Neural progenitor cell (in vitro differentiated cells): Measurements from ENCODE around the gene HLA-F. TPM values are rescaled to one million over a fixed set of nuclear protein-coding genes. Genes with fewer than 3 reads are reported as not detected.

Experiments used
- DNase-seq: peaks from one replicate; pipeline ENCODE4 v3.0.0-alpha.2; 2016; ENCODE audit warnings: low spot score
- H2AFZ ChIP-seq: fragments of 200-600 bp; sonication (generic); replicated peaks from 2 replicates; pipeline ENCODE4 v1.6.1; 2016; ENCODE audit warnings: antibody characterized with exemption
- H3F3A ChIP-seq: fragments of 200-600 bp; sonication (generic); 2 replicates; pipeline ENCODE4 v1.6.1; 2016; ENCODE audit warnings: antibody characterized with exemption, low read depth
- H3K27ac ChIP-seq: fragments of 200-600 bp; sonication (generic); 2 replicates; pipeline ENCODE4 v1.5.1; 2016; ENCODE audit warnings: mild to moderate bottlenecking
- H3K27me3 ChIP-seq: fragments of 200-600 bp; sonication (generic); 2 replicates; pipeline ENCODE4 v1.6.1; 2016; ENCODE audit warnings: mild to moderate bottlenecking, moderate library complexity
- H3K36me3 ChIP-seq: fragments of 200-600 bp; sonication (generic); 2 replicates; pipeline ENCODE4 v1.5.1; 2016
- H3K4me1 ChIP-seq: fragments of 200-600 bp; sonication (generic); 2 replicates; pipeline ENCODE4 v1.6.1; 2016; ENCODE audit warnings: mixed run types
- H3K4me2 ChIP-seq: fragments of 200-600 bp; sonication (generic); 2 replicates; pipeline ENCODE4 v1.6.1; 2016
- H3K4me3 ChIP-seq: fragments of 200-600 bp; sonication (generic); 2 replicates; pipeline ENCODE4 v1.5.1; 2016
- H3K79me2 ChIP-seq: fragments of 200-600 bp; sonication (generic); 2 replicates; pipeline ENCODE4 v1.6.1; 2016; ENCODE audit warnings: low read depth
- H3K9ac ChIP-seq: fragments of 200-600 bp; sonication (generic); 2 replicates; pipeline ENCODE4 v1.6.1; 2016
- H3K9me3 ChIP-seq: fragments of 200-600 bp; sonication (generic); 2 replicates; pipeline ENCODE4 v1.5.1; 2016; ENCODE audit warnings: low read depth
- H4K20me1 ChIP-seq: fragments of 200-600 bp; sonication (generic); 2 replicates; pipeline ENCODE4 v1.6.1; 2016; ENCODE audit warnings: low read depth
- H3K27ac Mint-ChIP-seq: 3 replicates; pipeline ENCODE4 v1.8.0; 2021; ENCODE audit warnings: mixed read lengths
- H3K27me3 Mint-ChIP-seq: 2 replicates; pipeline ENCODE4 v1.8.0; 2022; ENCODE audit warnings: low read depth, mild to moderate bottlenecking, inconsistent platforms, moderate library complexity, mixed read lengths; ENCODE audit not compliant: insufficient read depth
- H3K36me3 Mint-ChIP-seq: 3 replicates; pipeline ENCODE4 v1.8.0; 2021; ENCODE audit warnings: mixed read lengths
- H3K4me1 Mint-ChIP-seq: 3 replicates; pipeline ENCODE4 v1.8.0; 2021; ENCODE audit warnings: mixed read lengths
- H3K4me3 Mint-ChIP-seq: 3 replicates; pipeline ENCODE4 v1.8.0; 2021; ENCODE audit warnings: mild to moderate bottlenecking, moderate library complexity, mixed read lengths
- H3K9me3 Mint-ChIP-seq: 3 replicates; pipeline ENCODE4 v1.8.0; 2020; ENCODE audit warnings: mixed read lengths
- EZH2 ChIP-seq: fragments of 200-600 bp; sonication (generic); IDR thresholded peaks from 2 replicates; pipeline ENCODE4 v1.6.1; 2017; ENCODE audit warnings: antibody characterized with exemption, mild to moderate bottlenecking, moderate library complexity
- EZH2phosphoT487 ChIP-seq: fragments of 200-600 bp; sonication (generic); IDR thresholded peaks from 2 replicates; pipeline ENCODE4 v1.6.1; 2017; ENCODE audit warnings: antibody characterized with exemption
- total RNA-seq: library from RNA; depleted of rRNA; stranded (reverse); fragments of >200 nt; gene quantifications from 2 replicates; pipeline ENCODE4 v1.2.3, GENCODE V29; 2015; ENCODE audit warnings: low replicate concordance
- TF ChIP-seq, protein P1 (sequence below): fragments of 200-600 bp; sonication (generic); IDR thresholded peaks from 2 replicates; pipeline ENCODE4 v1.5.1; 2017; ENCODE audit warnings: antibody characterized with exemption, mild to moderate bottlenecking

Gene HLA-F
- total RNA-seq, 1 donor from 2014 or later, result not detected

GRCh38 chr6:29749668-29750067 is 26.4 kb downstream of the HLA-F start:
- Mint-ChIP-seq H3K27ac (no peak overlapping the region), H3K27me3 (peaks cover 69% of the 10 kb centered on the region), H3K36me3 (no peaks in the 10 kb centered on the region), H3K4me3 (peak overlapping the region; percentile 88), H3K9me3 (peaks cover 3% of the 10 kb centered on the region), H3K4me1 (peaks cover 13% of the 10 kb centered on the region)
- Histone ChIP-seq H3K27ac (no peak overlapping the region), H3K9ac (no peak overlapping the region), H3K4me2 (peak overlapping the region; percentile 77), H3F3A (no peaks in the 10 kb centered on the region), H3K27me3 (peaks cover 85% of the 10 kb centered on the region), H3K4me1 (no peaks in the 10 kb centered on the region), H3K79me2 (no peaks in the 10 kb centered on the region), H4K20me1 (peaks cover 4% of the 10 kb centered on the region), H3K36me3 (no peaks in the 10 kb centered on the region), H3K4me3 (peak overlapping the region; percentile 44), H3K9me3 (no peaks in the 10 kb centered on the region), H2AFZ (no peak overlapping the region)
- TF ChIP-seq EZH2 (no peak), EZH2phosphoT487 (no peak)
- TF ChIP-seq, protein P1, sequence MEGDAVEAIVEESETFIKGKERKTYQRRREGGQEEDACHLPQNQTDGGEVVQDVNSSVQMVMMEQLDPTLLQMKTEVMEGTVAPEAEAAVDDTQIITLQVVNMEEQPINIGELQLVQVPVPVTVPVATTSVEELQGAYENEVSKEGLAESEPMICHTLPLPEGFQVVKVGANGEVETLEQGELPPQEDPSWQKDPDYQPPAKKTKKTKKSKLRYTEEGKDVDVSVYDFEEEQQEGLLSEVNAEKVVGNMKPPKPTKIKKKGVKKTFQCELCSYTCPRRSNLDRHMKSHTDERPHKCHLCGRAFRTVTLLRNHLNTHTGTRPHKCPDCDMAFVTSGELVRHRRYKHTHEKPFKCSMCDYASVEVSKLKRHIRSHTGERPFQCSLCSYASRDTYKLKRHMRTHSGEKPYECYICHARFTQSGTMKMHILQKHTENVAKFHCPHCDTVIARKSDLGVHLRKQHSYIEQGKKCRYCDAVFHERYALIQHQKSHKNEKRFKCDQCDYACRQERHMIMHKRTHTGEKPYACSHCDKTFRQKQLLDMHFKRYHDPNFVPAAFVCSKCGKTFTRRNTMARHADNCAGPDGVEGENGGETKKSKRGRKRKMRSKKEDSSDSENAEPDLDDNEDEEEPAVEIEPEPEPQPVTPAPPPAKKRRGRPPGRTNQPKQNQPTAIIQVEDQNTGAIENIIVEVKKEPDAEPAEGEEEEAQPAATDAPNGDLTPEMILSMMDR, result no peak
- no peak for DNase-seq

- no peak for TF ChIP-seq EZH2phosphoT487
- TF ChIP-seq EZH2, result no peak
- TF ChIP-seq, protein P1, result no peak
- Histone ChIP-seq H3F3A (no peaks in the 10 kb centered on the region), H3K79me2 (no peaks in the 10 kb centered on the region), H3K4me3 (no peak overlapping the region), H2AFZ (no peak overlapping the region), H3K27me3 (peaks cover 93% of the 10 kb centered on the region), H3K4me2 (no peak overlapping the region), H3K27ac (no peak overlapping the region), H3K9me3 (no peaks in the 10 kb centered on the region), H3K4me1 (no peaks in the 10 kb centered on the region), H3K36me3 (no peaks in the 10 kb centered on the region), H3K9ac (no peak overlapping the region), H4K20me1 (peaks cover 4% of the 10 kb centered on the region)
- Mint-ChIP-seq H3K27me3 (peaks cover 66% of the 10 kb centered on the region), H3K27ac (no peak overlapping the region), H3K9me3 (peaks cover 3% of the 10 kb centered on the region), H3K36me3 (no peaks in the 10 kb centered on the region), H3K4me1 (peaks cover 13% of the 10 kb centered on the region), H3K4me3 (peak overlapping the region; percentile 27)
- DNase-seq, result no peak
These were observed 27.5 kb downstream of the HLA-F start for GRCh38 chr6:29750709-29751108.

- Histone ChIP-seq H3K79me2 (no peaks in the 10 kb centered on the region), H3K4me1 (no peaks in the 10 kb centered on the region), H3K9me3 (no peaks in the 10 kb centered on the region), H2AFZ (no peak overlapping the region), H3K27me3 (peaks cover 88% of the 10 kb centered on the region), H3K4me2 (no peak overlapping the region), H3K36me3 (no peaks in the 10 kb centered on the region), H4K20me1 (peaks cover 4% of the 10 kb centered on the region), H3K27ac (no peak overlapping the region), H3K4me3 (no peak overlapping the region), H3K9ac (no peak overlapping the region), H3F3A (no peaks in the 10 kb centered on the region)
- no peak for DNase-seq
- H3K4me3 Mint-ChIP-seq, result peak overlapping the region; percentile 91
- TF ChIP-seq EZH2 (no peak), EZH2phosphoT487 (no peak)
- TF ChIP-seq, protein P1, result no peak
- no peak overlapping the region for H3K27ac Mint-ChIP-seq
- peaks cover 63% of the 10 kb centered on the region for H3K27me3 Mint-ChIP-seq
- no peaks in the 10 kb centered on the region for H3K36me3 Mint-ChIP-seq
- H3K4me1 Mint-ChIP-seq, result peaks cover 15% of the 10 kb centered on the region
- H3K9me3 Mint-ChIP-seq, result peaks cover 3% of the 10 kb centered on the region
These were observed 28.2 kb downstream of the HLA-F start for GRCh38 chr6:29751480-29751879.
